ENCODE results near the gene TNRC6B.
A peak's percentile ranks its signal among the peaks of the same experiment; 100 is the strongest.
"Not testable (repeated sequence)": the region's sequence is repeated elsewhere in the genome, so short reads cannot be mapped to it uniquely, and the experiment has no call there.

The TNRC6B gene

DNA sequence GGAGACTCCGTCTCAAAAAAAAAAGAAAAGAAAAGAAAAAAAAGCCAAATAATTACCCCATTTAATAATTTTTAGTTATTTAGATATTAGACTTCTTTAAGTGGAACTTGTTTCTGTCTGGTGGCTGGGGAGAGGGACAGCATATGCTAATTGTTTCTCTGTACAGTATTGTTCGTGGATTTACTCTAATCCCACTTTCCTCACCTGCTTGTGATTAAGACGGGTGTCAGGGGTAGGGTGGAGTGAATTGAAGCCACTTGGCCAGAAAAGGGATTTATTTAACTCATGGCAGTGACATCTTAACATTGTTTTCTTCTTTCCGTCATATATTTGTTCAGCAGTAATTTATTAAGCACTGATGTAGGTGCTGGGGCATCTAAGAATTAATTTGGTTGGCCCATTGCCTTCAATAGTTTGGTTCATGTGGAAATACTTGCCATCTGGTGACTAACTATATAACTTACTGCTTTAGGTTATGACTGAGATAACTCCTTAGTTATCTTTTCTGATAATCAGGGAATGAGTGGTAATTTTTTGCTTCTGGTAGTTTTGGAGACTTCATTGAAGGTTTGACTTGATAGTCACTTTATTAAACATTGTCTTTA lies 4.6 kb downstream of the TNRC6B start:
- DNase-seq, result peak; percentile 42 to 64

GRCh38 chr22:40183029-40183581 lies 5.4 kb downstream of the TNRC6B start:
- no peak for DNase-seq

GRCh38 chr22:40183603-40184002 lies 5.9 kb downstream of the TNRC6B start:
- not testable (repeated sequence) for DNase-seq

GRCh38 chr22:40187389-40187788 lies 9.7 kb downstream of the TNRC6B start:
- no peak for DNase-seq

GRCh38 chr22:40189997-40190396 lies 12.3 kb downstream of the TNRC6B start:
- no peak for DNase-seq

- no peak for DNase-seq
These were observed 12.8 kb downstream of the TNRC6B start for GRCh38 chr22:40190501-40190900.

DNA sequence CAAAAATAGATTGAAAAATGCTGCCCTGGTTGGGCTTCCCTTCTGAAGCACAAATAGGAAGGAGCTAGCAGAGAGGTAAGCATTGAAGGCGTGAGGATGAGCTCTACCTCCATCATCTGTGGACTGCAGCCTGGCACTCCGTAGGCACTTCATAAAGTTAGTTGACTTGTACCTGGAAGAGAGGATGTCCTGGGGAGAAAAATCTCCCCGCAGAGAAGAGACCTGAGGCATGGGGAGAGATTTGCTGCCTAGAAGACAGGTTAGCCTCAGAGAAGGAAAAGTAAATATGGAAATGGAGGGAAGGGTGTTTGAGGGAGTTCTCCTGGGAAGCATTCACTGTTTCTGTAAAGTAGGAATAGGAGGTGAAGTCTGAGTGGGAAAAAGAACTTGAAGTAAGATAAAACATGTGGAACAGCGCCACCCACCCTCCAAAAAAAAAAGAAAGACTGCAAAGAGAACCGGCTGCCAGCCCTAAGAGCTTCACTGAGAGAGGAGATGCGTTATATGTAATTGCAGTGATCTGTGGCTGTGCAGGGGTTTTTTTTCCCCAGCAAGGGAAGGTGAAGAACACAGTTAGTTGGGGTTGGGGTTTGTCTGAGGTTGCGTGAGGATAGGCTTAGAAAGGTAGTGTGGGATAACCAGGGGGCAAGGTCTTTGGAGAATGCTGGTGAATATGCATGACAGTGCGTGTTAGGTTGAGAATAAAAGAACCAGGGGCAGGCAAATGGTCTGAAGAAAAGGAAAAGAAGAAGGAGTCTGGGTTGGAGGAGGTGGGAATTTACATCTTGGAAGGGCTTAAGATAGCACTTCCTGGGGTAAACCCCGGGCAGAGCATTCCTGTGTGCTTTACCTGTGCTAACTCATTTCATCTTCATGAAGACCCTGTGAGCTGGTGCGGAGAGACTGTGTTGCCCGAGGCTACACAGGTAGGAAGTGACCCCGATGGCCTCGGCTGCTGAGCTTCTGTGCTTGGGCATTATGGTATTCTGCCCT lies 16.0 kb downstream of the TNRC6B start:
- peak in 1 of 2 experiments; percentile 16 for DNase-seq

DNA sequence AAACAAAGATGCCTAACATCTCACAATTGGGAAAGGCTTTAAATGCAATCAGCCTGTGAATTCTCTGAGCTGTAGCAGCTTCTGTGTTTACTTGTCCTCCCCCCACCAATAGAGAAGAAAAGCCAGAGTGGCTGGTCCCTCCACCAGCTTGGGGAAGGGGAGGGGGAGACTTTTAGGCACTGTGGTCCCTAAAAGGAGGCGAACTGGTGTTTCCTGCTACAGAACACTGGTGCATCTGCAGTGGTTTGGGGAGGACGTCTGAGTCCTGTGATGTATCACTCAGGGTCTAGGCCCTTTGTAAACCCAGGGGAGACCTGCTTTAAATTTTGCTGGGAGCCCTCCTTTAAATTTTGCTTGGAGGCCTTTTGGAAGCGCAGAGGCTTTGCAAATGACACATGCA lies 16.9 kb downstream of the TNRC6B start:
- no peak for DNase-seq

DNA sequence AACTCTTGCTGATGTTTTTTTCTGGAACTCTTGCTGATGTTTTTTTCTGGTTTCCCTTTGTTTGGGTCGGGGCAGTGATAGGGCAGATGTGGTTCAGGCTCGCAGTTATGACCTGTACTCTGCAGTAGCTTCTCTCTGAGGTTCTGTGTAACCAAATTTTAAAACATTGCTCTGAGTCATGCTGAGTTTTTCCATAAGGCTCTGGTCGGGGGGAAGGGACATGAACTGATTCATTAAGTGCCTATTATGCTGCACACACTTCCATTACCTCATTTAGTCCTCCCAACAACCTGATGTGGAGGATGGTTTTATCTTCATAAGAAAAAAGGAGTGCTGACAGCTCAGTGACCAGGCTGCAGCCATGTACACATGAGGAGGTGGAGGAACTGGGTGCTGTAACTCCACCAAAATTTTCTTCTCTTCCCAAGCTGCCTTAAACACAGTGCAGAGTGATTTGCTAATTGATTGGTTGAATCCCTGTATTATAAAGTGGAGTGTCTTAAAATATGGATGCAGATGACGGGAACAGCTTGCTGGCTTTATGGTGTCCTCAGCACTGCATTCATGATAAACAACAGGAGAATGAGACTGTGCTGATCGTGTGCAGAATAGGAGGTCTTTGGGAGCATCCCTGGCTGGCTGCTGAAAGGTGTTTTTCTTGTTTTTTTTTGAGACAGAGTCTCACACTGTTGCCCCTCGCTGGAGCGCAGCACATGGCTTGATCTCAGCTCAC lies 19.1 kb downstream of the TNRC6B start:
- DNase-seq, result no peak

GRCh38 chr22:40197421-40197820 lies 19.7 kb downstream of the TNRC6B start:
- not testable (repeated sequence) for DNase-seq

GRCh38 chr22:40198733-40199132 lies 21.0 kb downstream of the TNRC6B start:
- no peak for DNase-seq

DNA sequence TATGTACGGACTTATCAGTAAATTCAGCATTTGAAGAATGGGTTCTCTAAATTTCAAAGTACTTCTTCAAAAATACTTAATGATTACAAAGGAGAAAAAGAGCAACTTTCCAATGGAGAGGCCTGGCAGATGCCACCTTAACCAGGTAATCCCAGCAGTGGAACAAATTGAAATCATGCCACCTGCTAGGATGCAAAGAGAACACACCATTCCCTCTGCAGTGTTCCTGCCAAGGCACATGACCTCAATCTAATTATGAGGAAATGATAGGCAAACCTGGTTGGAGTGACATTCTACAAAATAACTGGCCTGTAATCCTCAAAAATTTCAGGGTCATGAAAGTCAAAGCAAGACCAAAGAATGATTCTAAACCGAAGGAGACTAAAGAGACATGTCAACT lies 21.5 kb downstream of the TNRC6B start:
- DNase-seq, result no peak

DNA sequence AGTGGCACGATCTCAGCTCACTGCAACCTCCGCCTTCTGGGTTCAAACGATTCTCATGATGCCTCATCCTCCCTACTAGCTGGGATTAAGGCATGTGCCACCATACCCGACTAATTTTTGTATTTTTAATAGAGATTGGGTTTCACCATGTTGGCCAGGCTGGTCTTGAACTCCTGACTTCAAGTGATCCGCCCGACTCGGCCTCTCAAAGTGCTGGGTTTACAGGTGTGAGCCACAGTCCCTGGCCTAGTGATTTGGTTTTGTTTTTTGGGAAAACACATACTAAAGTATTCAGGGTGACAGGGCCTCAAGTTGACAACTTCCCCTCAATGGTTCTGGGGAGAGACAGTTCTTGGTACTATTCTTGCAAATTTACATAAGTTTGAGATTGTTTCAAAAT lies 22.1 kb downstream of the TNRC6B start:
- no peak for DNase-seq

GRCh38 chr22:40200795-40201530 lies 23.2 kb downstream of the TNRC6B start:
- DNase-seq, result no peak

DNA sequence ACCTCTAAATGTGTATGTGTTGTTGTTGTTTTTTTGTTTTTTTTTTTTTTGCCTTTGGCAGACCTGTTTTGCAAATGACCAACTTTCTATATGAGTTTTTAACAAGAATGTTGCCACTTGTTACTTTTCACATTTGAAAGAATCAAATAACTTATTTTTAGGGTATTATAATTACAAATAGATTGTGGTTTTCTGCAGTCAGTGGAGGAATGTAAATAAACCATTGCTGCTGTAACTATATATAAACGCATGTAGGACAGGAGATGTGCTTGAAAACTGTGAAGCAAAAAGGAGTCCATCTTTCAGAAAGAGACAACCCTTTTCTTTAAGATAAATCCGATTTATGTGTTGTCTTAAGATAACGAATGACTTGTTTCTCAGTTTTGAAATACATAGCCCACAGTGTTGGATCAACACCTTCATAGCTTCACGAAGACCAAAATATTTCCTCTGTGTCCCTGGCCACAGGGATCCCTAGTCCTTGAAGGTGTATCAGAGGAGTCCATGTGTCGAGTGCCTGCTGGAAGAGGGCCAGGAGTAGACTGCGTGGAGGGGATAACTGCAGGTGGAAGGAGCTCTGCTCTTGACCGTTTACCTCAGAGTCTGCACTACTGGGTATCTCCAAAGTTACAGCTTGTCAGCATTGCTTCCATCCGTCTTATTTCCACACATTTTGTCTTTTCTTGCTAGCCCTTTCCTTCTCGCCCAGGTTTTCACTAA lies 24.7 kb downstream of the TNRC6B start:
- no peak for DNase-seq

DNA sequence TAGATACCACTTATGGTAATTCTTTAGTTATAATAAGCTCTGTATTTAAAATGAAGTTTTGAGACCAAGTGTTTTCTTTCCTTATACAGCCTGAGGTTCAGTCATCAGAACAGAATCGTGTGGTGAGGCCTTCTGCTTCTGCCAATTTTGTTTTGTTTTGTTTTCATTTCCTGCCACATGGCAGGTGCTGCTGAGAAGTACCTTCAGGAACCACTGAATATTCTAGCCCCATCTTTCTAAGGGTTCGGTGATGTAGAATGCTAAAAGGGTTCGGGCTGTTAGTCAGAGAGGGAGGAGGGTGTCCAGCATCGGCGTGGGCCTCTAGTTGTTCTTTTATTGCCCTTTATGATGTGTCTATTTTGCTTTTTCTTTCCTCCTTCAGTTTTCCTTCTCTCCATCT lies 25.8 kb downstream of the TNRC6B start:
- DNase-seq, result no peak

GRCh38 chr22:40204321-40205116 lies 26.8 kb downstream of the TNRC6B start:
- no peak for DNase-seq

DNA sequence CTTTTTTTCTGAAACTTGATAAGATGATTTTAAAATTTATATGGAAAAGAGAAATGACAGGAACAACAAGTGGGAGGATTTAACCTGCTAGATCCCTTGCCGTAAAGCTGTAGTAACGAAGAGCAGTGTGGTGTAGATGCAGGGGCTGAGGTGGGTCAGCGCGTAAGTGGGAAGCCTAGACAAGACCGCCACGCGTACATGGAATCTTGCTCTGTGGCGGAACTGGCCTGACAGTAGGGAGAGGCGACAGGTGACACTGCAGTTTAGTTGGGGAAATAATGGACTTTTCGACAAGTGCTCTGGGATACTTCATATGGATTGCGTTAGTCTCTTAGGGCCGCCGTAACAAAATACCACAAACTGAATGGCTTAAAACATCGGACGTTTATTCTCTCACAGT lies 28.8 kb downstream of the TNRC6B start:
- no peak for DNase-seq

DNA sequence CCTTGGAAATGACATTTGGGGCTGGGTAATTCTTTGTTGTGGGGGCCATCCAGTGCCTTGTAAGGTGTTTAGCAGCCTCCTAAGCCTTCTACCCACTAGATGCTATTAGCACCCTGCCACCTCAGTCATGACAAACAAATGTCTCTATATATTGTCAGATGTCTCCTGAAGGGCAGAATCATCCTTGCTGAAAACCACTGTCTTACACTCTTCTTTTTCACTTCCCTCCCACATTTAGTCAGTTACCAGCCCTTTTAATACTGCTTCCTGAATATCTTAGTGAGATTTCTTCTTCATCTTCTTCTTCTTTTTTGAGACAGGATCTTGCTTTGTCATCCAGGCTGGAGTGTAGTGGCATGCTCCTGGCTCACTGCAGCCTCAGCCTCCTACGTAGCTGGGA lies 33.1 kb downstream of the TNRC6B start:
- DNase-seq, result no peak

DNA sequence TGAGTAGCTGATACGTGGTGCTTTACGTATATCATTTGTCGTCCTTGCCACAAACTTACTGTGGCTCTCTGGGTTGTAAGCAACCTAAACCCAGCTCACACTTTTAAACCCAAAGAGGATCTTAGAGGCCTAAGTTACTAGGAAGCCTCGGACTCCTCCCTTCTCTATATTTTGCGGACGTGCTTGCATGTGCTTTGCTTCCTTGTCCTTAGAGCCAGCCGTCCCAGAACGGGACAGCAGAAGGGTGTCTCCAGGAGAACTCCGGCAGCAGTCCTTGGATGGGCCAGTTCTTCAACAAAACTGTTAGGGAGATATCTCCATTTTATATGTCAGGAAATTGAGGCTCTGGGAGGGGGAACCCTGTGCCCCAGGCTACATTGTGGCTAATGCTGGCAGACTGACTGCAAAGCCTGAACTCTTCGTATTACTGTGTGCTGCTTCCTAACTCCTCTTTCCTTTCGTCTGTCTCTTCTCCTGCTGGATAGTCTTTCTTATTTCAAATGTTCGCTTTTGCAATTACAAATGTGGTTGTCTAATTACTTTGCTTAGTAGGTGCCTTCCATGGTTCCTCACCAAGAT lies 33.8 kb downstream of the TNRC6B start:
- DNase-seq, result no peak

- DNase-seq, result no peak
These were observed 34.4 kb downstream of the TNRC6B start for GRCh38 chr22:40212121-40212520.

Measured in NCI-H524 (cell line).